ENCODE measurements around the gene SF3B3.
"Not testable (repeated sequence)": the region's sequence is repeated elsewhere in the genome, so short reads cannot be mapped to it uniquely, and the experiment has no call there.

Gene SF3B3

DNA sequence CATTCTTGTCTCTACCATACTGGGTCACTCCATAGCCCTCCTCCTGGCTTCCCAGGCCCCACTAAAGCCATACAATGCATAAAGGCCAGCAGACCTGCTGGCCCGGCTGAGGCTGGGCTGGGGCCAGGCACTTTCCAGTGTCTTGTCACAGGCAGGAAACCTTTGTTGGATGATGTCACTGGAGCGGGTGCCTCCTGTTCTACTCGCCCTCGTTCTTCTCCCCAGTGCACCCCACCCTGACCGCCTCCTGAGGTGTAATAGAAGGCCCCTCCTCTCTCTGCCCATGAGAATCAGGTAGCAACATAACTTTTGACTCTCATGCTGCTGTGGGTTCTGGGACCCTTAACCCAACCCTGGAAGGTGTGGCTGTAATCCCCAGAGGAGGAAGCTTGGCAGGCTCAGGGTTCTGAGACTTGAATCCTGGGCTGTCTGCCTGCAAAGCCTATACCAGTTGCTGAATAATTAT is 68.5 kb downstream of the SF3B3 start:
- DNase-seq = no peak

- DNase-seq = no peak
Observed at GRCh38 chr16:70593544-70593943, 69.9 kb downstream of the SF3B3 start.

GRCh38 chr16:70594569-70594968 is 71.0 kb downstream of the SF3B3 start:
- peak; percentile 51 for DNase-seq

DNA sequence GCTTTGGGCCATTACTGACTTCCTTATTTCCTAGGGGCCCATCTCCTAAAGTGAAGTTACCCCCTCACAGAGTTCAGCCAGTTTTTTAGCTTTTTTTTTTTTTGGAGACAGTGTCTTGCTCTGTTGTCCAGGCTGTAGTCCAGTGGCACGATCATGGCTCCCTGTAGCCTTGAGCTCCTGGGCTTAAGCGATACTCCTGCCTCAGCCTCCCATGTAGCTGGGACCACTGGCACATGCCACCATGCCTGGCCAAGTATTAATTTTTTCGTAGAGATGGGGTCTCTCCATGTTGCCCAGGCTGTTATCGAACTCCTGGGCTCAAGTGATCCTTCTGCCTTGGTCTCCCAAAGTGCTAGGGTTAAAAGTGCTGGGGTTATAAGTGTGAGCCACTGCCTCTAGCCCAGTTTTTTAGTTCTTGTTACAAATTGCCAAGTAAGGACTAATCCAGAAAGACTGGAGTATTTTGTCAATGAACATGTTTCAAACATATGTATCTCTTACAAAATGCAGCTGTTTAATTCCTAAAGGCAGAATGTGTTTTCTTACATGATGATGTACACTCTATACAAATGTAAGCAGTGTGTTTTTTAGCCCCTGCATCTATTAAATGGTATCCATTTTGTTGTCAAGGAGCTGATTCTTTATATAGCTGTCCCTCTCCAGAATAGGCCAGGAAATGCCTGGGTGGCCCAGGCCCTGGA is 73.7 kb downstream of the SF3B3 start:
- DNase-seq = no peak

GRCh38 chr16:70598937-70599503 is 75.4 kb downstream of the SF3B3 start:
- no peak for DNase-seq

- DNase-seq = no peak
Observed at GRCh38 chr16:70600730-70601129, 77.1 kb downstream of the SF3B3 start.

GRCh38 chr16:70601576-70602575 is 78.3 kb downstream of the SF3B3 start:
- DNase-seq = peak; percentile 24

DNA sequence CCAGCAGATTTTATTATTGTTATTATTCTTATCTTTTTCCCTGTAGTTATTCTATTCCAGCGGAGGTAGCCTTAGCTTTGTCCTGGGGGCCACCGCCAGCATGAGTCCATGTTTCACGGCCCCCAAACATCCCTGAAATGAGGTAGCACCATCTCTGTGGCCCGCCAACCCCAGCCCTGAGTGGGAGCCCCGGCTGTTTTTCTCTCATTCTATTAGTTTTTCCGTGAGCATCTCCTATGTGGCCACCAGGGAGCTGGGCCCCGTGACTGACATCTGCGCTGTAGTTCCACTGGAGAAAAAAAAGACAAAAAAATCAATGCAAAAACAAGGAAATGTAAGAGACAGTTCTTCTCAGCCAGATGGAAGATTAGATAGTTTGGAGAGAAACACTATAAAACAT is 79.2 kb downstream of the SF3B3 start:
- DNase-seq = no peak

DNA sequence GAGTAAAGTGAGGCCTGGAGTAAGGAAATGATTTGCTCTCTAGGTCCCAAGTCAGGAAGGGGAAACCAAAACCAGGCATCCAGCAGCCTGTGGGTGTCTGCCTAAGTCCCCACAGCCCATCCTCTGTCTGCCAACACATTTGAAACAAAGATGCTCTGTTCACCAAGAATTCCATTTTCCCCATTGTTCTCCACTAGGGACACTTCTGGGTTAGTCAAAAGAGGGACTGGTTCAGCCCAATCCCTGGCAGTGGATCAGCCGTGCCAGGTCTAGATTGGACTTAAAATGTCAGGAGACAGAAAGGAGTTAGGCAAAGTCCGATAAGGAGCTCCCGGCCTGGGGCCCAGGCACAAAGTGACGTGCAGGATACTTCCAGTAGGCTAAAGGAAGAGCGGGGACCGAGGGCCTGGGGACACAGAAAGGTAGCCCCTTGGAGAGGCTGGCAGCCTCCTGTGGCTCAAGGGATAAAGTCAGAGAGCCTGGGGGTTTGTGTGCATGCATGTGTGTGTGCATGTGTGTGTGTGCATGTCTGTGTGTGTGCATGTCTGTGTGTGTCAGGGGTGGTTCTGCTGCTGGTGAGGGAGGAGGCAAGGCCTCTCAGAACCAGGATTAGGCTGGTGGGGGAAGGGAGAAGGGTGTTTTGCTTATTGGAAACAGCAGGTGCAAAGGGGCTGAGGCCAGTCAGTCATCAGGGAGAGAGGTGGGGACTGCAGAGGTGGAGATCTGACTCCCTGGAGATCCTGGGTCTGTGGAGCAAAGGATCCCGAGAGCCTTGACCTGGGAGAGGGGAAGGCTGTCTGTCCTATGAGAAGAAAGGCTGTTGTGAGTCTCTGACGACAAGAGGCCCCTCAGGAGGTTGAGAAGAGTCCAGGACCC is 81.0 kb downstream of the SF3B3 start:
- DNase-seq = no peak

DNA sequence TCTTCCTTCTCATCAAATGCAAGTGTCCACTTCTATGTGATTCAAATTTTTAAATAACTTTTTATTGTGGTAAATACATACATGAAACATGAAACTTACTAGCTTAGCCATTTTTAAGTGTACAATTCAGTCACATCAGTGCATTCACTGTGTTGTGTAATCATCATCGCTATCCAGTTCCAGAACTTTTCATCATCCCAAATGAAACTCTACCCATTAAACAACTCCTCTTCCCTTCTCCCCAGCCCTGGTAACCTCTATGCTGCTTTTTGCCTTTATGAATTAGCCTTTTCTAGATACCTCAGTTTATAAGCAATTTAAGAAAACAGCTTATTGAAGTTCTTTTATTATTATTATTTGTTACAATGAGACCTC is 81.7 kb downstream of the SF3B3 start:
- no peak for DNase-seq

- no peak for DNase-seq
Observed at GRCh38 chr16:70608521-70608920, 84.9 kb downstream of the SF3B3 start.

- DNase-seq = no peak
Observed at GRCh38 chr16:70610273-70611223, 86.9 kb downstream of the SF3B3 start.

DNA sequence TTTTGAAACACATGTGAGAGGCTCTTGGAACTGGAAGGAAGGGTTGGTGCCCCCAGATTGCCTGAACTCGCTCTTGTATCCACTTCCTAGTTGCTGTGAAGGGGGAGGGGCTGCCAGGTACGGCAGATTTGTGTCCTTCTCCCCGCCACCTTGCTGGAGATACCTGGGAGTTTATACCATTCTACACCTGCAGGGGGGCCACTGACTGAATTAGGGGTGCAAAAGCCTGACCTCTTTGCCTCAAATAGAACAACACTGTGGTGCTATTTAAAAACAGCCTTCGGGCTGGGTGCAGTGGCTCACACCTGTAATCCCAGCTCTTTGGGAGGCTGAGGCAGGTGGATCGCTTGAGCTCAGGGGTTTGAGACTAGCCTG is 87.6 kb downstream of the SF3B3 start:
- no peak for DNase-seq

DNA sequence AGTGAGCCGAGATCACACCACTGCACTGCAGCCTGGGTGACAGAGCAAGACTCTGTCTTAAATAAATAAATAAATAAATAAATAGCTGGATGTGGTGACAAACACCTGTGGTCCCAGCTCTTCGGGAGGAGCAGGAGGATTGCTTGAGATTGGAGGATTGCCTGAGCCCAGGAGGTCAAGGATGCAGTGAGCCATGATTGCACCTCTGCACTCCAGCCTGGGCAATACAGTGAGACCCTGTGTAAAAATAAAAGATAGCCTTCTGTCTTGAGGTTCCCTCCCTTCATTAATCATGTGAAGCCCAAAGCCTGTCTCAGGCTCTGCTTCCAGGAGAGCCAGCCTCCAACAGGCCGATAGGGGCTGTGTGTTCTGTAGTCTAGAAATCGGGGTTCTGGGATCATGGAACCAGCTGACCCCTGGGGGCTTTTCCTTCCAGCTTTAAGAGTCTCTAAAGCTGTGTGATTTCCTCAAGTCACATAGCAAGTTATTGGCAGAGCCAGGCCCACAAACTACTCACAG is 88.2 kb downstream of the SF3B3 start:
- no peak for DNase-seq

DNA sequence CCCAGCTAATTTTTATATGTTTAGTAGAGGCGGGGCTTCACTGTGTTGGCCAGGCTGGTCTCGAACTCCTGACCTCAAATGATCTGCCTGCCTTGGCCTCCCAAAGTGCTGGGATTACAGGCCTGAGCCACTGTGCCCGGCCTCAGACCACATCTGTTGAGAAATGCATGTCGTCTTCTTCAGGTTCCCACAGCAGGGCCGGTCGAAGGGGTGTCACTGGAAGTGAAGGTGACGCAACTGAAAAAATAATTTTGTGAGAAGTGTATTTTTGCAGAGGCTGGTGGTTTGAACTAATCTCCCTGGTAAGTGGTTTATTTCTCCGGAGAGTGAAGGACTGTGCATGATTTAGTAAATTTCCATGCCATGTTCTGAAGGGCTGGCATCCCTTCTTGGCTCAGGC is 89.3 kb downstream of the SF3B3 start:
- peak; percentile 36 for DNase-seq

DNA sequence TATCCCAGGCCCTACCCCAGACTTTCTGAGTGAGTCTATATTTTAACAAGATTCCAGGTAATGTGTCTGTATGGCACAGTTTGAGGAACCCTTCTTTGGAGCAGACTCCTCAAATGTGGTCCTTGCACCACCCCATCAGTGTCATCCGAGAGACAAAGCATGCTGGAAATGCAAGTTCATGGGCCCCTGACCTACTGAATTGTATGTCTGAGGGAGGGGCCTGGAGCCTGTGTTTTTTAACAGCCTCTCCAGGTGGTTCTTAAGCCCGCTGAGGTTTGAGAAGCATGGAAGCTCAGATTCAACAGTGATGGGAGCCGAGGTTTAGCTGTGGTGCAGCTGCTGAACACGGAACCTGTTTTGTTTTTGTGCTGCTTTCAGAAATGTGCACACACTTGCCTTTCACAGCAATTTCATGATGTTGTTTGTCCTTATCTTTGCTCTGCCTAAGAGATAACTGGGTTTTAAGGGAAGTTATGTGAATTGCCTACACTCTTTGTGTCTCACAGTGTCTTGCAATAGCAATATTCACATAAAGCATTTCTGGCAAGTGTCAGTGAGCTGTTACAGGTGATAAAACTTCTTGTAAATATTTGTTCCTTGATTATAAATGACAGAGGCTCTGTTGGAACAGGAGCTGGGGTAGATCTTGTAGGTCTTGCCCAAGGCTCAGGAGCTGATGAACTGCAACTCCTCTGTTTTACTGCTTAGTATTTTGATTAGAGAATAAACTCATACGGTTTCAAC is 90.8 kb downstream of the SF3B3 start:
- peak; percentile 37 for DNase-seq

- no peak for DNase-seq
Observed at GRCh38 chr16:70615945-70616344, 92.3 kb downstream of the SF3B3 start.

GRCh38 chr16:70621864-70622263 is 98.2 kb downstream of the SF3B3 start:
- not testable (repeated sequence) for DNase-seq
